Pulmonary artery endothelial cell (primary cell): Measurements from ENCODE around the gene CFAP20DC. TPM values are rescaled to one million over a fixed set of nuclear protein-coding genes. Genes with fewer than 3 reads are reported as not detected.
"Not testable (repeated sequence)": the region's sequence is repeated elsewhere in the genome, so short reads cannot be mapped to it uniquely, and the experiment has no call there.

ENCODE experiments used
- DNase-seq: peaks from one replicate; pipeline ENCODE4 v3.0.0-alpha.2; 2011; ENCODE audit warnings: low read depth, low spot score
- total RNA-seq: library from RNA; depleted of rRNA; stranded (reverse); fragments of >200 nt; gene quantifications from 2 replicates; pipeline ENCODE4 v1.2.3, GENCODE V29; 2014

The CFAP20DC gene
- total RNA-seq, 1 donor from 2014 or later, result 1.1 TPM

GRCh38 chr3:58965865-58966264, 84.0 kb downstream of the CFAP20DC start:
- no peak for DNase-seq

GRCh38 chr3:58963928-58964503, 85.8 kb downstream of the CFAP20DC start:
- DNase-seq, result no peak

GRCh38 chr3:58962816-58963215, 87.0 kb downstream of the CFAP20DC start:
- DNase-seq, result no peak

- no peak for DNase-seq
Measured at GRCh38 chr3:58962040-58962651, 87.7 kb downstream of the CFAP20DC start.

- no peak for DNase-seq
Measured at GRCh38 chr3:58955308-58955707, 94.5 kb downstream of the CFAP20DC start.

- no peak for DNase-seq
Measured at GRCh38 chr3:58953288-58953687, 96.5 kb downstream of the CFAP20DC start.

- DNase-seq, result no peak
Measured at GRCh38 chr3:58952128-58952917, 97.5 kb downstream of the CFAP20DC start.

- DNase-seq, result no peak
Measured at GRCh38 chr3:58948018-58948417, 101.8 kb downstream of the CFAP20DC start.

- no peak for DNase-seq
Measured at GRCh38 chr3:58946875-58947274, 103.0 kb downstream of the CFAP20DC start.

GRCh38 chr3:58938057-58938456, 111.8 kb downstream of the CFAP20DC start:
- DNase-seq, result no peak

GRCh38 chr3:58924578-58924977, 125.2 kb downstream of the CFAP20DC start:
- no peak for DNase-seq

- DNase-seq, result no peak
Measured at GRCh38 chr3:58900386-58900785, 149.4 kb downstream of the CFAP20DC start.

GRCh38 chr3:58899953-58900298, 149.9 kb downstream of the CFAP20DC start:
- DNase-seq, result no peak

GRCh38 chr3:58899159-58899952, 150.5 kb downstream of the CFAP20DC start:
- DNase-seq, result no peak

GRCh38 chr3:58898513-58898912, 151.3 kb downstream of the CFAP20DC start:
- DNase-seq, result no peak

GRCh38 chr3:58897646-58898045, 152.2 kb downstream of the CFAP20DC start:
- no peak for DNase-seq

GRCh38 chr3:58895678-58896077, 154.1 kb downstream of the CFAP20DC start:
- not testable (repeated sequence) for DNase-seq

GRCh38 chr3:58892526-58892925, 157.3 kb downstream of the CFAP20DC start:
- DNase-seq, result not testable (repeated sequence)

- no peak for DNase-seq
Measured at GRCh38 chr3:58888087-58888486, 161.7 kb downstream of the CFAP20DC start.

- DNase-seq, result no peak
Measured at GRCh38 chr3:58884453-58884852, 165.4 kb downstream of the CFAP20DC start.

GRCh38 chr3:58880182-58880581, 169.6 kb downstream of the CFAP20DC start:
- DNase-seq, result no peak

- DNase-seq, result no peak
Measured at GRCh38 chr3:58874795-58875194, 175.0 kb downstream of the CFAP20DC start.
